Erythroblast (primary cell): Measurements from ENCODE around the gene PPFIBP2.

ENCODE experiments used
- GATA1 ChIP-seq: IDR thresholded peaks from 2 replicates; pipeline ENCODE4 v1.6.1; 2011; ENCODE audit warnings: low read depth, mild to moderate bottlenecking, control low read depth, low read length, moderate library complexity
- POLR2A ChIP-seq: IDR thresholded peaks from 2 replicates; pipeline ENCODE4 v1.6.1; 2011; ENCODE audit warnings: mild to moderate bottlenecking, low read length

- TF ChIP-seq POLR2A (no peak), GATA1 (no peak)
These were observed 21.5 kb upstream of the PPFIBP2 start for GRCh38 chr11:7492253-7492652.
